ENCODE measurements around the gene PPP2R5D.
"Not testable (repeated sequence)": the region's sequence is repeated elsewhere in the genome, so short reads cannot be mapped to it uniquely, and the experiment has no call there.

PPP2R5D gene

DNA sequence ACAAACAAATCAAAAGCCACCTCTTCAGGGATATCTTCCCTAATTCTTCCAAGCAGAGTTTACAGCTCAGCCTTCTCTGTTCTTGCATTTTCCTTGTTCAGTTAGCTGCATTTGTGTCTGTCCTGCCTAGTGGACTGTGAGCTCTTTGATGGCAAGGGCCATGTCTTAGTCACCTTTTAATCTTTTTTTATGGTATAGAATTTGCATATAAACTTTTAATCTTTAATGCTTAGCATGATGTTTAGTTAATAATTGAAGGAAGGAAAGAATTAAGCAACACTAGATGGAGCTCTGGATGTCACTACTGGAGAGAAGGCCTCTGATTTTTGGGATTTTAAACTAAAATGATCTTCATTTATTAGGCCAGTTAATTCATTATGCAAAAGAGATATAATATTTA lies 12.1 kb downstream of the PPP2R5D start:
- DNase-seq, result no peak

DNA sequence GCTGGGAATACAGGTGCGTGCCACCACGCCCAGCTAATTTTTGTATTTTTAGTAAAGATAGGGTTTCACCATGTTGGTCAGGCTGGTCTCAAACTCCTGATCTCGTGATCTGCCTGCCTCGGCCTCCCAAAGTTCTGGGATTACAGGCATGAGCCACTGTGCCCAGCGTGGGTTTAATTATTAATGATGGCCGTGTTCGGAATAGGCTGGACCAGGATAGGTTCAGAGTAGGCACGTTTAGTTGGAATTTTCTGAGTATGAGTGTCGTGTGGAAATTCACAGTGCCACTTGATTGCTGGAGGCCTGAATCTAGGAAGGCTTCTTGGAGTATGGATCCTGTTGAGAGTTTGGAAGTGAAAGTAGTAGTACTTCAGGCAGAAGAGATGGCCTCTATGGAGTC lies 13.8 kb downstream of the PPP2R5D start:
- DNase-seq, result not testable (repeated sequence)

DNA sequence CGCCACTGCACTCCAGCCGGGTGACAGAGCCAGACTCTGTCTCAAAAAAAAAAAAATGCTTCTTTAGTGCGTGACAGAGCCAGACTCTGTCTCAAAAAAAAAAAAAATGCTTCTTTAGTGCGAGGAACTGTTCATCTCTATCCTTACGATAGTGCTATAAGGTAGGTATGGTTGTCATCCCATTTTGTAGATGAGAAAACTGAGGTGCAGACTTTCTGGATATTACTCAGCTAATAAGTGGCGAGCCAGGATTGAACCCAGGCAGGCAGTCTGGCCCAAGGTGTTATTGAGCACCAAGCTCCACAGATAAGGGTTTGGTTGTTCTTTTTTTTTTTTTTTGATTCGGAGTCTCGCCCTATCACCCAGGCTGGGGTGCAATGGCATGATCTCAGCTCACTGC lies 17.5 kb downstream of the PPP2R5D start:
- DNase-seq, result no peak

DNA sequence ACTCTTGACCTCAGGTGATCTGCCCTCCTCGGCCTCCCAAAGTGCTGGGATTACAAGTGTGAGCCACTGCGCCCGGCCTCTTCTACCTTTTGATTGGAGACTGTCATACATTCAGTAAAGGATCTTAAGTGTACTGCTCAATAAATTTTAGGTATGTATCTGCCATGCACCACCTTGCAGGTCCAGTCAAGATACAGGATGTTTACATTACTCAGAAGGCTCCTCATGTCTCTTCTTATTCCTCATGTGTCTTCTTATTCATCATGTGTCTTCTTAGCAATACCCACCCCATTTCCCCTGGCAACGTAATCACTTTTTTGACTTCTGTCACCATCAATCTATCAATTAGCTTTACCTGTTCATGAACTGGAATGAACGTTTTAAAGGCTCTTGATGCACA lies 21.5 kb downstream of the PPP2R5D start:
- DNase-seq, result no peak

DNA sequence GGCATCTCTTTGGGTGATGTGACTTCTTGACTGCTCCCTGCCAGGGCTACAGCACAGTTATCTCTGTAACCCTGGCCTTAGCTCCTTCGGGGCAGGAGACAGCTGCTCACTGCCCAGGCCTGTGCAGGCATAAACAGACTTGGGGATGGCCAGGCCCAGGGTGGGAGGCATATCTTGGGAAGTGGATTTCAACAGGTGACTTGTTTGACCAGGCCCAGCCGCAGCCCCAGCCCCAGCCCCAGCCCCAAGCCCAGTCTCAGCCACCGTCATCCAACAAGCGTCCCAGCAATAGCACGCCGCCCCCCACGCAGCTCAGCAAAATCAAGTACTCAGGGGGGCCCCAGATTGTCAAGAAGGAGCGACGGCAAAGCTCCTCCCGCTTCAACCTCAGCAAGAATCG lies 21.9 kb downstream of the PPP2R5D start:
- no peak for DNase-seq

DNA sequence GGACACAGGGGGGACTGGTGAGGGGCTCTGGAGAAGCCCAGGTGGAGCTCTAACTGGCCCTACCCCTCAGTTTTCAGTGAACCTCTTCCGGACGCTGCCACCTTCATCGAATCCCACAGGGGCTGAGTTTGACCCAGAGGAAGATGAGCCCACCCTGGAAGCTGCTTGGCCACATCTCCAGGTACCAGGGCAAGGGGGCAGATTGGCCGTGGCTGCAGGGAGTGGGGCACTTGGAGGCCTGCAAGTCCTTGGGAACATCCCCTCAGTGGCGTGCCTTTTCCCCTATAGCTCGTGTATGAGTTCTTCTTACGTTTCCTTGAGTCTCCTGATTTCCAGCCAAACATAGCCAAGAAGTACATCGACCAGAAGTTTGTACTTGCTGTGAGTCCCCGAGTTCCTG lies 22.8 kb downstream of the PPP2R5D start:
- DNase-seq, result no peak

DNA sequence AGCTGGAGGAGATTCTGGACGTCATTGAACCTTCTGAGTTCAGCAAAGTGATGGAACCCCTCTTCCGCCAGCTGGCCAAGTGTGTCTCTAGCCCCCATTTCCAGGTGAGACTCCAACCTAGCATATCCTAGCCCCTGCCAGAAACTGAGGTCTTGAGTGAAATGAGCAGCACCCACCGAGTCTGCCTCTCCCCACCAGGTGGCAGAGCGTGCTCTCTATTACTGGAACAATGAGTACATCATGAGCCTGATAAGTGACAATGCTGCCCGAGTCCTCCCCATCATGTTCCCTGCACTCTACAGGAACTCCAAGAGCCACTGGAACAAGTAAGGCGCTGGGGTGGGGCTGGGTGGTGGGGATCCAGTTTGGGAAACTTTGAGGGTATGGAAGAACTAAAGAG lies 24.8 kb downstream of the PPP2R5D start:
- DNase-seq, result peak; percentile 69 to 72

DNA sequence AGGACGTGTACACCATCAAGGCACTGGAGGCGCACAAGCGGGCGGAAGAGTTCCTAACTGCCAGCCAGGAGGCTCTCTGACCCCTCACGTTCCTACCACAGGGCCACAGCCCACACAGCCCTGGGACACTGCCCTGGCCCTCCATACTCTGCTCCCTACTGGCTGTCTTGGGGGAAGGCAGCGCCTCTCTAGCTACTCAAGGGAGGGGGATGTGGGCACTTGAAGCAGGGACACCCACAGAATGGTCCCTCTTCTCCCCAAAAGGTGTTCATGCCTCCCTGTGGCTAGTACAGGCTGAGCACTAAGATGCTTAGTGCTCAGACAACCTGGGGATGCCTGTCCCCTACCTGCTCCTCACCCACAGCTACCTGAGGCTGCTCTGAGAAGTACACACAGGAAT lies 26.8 kb downstream of the PPP2R5D start:
- DNase-seq, result no peak

DNA sequence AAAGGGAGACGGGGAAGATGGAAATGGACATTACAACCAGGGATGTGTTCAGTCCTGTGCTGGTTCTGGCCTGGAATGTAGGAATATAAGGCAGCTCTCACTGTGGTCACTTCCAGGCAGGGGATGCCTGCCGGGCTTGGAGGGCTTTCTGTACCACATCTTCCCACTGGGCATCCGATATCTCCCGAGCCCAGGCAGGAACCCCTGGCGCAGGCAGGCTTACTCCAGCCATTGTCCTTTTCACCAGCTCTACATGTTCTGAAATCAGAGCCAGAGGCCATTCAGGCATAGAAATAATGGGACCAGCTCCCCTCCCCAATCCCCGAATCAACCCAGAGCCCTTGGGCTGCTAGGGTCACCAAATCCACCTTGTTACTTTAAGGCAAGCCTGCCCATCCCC lies 28.0 kb downstream of the PPP2R5D start:
- no peak for DNase-seq

DNA sequence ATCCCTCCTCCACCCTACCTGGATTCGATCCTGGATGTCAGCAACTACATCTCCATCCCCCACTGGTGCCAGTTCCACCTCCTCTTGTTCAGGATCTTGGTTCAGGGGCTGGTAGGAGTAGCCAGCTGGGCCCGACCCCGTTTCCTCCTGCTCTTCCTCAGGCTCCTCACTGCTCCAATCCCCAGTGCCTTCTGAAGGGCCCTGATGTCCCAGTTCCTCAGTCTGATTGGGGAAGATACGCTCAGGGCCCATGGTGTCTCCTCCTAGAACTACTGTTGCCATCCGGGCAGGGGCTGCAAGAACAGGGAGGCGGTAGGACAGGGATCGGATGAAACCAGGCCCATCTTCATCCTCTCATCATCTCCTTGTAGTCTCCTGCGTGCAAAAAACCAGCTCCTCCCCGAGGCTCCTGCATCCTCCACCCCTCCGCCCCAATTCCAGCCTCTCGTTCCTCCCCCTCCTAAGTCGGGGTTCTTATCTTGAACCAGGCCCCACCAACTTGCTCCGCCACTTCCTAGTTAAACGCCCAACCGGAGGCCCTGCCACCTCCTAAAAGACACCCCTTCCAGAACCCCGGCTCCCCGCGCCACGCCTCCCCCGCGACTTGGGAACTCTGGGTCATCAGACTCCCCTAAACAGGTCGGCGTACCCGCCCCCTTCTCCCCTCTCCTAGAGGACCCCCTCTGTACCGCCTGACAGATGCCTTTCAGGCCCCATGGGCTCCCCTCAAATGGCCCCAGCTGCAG lies 28.9 kb downstream of the PPP2R5D start:
- no peak for DNase-seq

DNA sequence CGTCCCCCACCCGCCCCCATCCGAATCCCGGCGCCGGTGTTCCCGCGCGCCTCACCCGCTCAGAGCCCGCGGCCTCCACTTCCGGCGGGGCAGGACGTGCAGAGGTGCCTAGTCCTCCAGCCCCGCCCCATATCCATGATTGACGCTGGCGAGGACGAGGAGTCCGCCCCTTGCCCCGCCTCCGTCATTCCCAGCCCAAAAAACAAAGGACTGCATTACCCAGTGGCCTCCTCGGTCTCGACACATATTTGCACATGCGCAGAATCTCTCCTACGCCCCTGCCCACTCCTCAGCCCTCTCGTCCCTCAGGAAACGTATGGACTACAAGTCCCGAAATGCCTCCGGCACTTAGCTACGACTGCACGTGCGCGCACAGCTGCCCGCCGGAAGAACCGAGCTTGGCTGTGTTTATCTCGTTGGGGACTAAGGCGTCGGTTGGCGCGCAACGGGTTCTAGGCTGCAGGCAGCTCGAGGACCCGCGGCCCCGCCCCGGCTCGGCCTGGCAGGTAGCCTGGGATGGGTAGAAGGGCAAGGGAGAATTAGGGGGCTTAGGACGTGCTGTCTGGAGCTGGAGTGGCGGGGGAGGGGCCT lies 29.6 kb downstream of the PPP2R5D start, which contains the start of the genes KLHDC3 and MEA1:
Gene KLHDC3, plus strand, starts transcription at position 407 of the 591 bp plus-strand sequence. CDS start 2,944 bp downstream, outside the sequence.
Gene MEA1, minus strand, starts transcription at position 104 of the 591 bp plus-strand sequence. CDS start 133 bp downstream, outside the sequence.
- peak; percentile 100 for DNase-seq

DNA sequence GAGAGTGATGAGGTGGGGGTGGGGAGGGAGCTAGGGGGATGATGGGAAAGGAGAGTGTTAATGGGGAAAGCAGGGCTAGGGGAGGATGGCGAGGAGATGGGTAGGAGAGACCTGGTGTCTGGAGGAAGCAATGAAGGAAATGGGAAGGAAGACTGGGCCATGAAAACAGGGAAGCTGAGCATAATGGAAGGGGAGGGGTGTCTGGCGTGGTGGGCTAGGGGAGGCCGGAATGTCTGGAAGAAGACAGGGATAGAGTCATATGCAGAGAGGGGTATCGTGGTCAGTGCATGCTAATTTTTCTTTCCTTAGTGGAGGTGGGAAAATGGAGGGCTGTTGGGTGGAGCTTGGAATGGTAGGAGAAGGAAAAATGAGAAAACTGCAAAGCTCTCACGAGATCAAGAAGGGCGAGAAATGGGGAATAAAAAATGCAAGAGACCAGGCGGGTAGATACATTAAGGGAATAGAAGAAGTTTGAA lies 30.1 kb downstream of the PPP2R5D start:
- peak in 1 of 2 experiments; percentile 9 for DNase-seq

DNA sequence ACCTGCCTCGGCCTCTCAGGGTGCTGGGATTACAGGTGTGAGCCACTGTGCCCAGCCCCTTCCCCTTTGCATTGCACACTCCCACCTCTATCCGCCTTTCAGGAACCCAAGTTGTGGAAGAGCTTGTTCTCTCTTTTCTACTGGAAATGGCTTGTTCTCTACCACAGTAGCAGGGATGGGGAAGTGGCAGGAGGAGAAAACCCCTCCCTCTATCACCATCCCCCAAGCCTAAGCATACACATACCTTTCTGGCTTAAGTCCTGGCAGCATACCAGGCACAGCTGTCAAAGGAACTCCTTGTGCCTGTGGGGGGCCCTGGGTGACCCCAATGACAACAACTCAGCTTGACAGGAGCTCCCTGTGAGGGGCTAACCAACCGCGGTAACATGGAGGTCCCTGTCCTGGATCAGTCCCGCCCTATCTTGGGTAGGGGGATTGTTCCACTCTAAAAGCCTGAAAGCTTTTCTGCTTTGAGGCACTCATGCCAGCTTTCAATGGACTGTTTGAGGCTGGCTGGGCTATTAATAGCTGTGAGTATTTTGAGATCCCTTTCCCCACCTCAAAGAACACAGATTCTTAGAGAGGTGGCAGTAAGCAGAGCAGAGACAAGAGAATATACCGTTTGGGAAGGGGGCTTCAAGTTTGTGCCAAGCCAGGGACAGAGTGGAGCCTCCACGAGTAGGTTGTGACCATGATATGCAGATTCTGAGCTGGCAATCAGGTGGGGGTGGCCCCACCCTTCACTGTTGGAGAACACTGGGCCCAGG lies 32.0 kb downstream of the PPP2R5D start:
- no peak for DNase-seq

DNA sequence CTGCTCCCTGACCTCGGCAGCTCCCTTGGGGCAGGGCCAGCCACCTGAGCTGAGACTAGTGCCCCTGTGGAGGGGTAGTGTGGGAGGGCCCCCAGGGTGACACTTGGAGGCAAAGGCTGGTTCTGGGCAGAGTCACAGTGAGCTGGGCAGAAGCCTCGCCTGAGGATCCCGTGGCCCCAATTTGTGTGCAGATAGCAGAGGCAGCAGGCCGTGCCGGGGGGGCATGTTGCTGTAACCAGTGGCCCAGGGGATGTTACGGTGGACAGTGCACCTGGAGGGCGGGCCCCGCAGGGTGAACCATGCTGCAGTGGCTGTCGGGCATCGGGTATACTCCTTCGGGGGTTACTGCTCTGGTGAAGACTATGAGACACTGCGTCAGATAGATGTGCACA lies 32.6 kb downstream of the PPP2R5D start:
- DNase-seq, result no peak

DNA sequence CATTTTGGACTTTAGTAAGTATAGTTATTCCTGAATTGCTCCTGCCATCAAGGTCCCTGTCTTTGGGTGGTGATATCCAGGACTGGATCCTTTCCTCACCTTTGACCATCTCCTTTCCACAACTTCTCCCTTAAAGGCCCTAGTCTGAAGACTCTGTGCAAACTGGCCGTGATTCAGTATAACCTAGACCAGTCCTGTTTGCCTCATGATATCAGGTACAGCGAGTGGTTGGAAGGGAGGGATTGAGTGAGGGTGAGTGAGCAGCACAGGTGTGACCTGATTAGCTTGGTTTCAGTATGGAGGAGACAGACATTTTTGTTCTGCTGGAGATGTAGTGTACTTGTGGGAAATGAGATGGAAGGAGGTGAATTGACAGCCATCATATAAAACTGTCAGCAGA lies 34.8 kb downstream of the PPP2R5D start:
- no peak for DNase-seq

DNA sequence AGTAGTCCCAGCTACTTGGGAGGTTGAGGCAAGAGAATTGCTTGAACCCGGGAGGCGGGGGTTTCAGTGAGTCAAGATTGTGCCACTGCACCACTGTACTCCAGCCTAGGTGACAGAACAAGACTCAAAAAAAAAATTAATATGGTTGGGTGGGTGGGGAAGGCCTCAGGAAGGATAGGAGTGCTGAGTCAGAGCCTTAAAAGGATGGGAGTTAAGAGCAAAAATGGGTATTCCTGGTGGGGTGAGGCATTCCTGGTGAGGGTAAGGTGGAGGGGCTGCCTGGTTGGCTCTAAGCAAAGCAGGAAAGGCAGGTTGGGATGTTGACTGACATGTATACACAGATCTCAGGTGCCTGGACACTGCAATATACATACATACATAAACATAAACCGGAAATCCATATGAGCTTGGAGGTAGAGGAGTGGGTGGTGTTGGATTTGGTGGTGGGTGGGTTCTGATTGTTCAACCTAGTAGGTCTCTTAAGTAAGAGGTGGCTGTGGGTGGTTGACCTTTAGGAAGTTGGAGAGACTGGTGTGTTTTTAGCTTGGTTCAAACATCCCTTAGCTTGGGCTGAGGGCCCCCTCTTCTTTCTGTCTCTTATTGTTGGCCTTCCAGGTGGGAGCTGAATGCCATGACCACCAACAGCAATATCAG lies 35.8 kb downstream of the PPP2R5D start:
- DNase-seq, result no peak

DNA sequence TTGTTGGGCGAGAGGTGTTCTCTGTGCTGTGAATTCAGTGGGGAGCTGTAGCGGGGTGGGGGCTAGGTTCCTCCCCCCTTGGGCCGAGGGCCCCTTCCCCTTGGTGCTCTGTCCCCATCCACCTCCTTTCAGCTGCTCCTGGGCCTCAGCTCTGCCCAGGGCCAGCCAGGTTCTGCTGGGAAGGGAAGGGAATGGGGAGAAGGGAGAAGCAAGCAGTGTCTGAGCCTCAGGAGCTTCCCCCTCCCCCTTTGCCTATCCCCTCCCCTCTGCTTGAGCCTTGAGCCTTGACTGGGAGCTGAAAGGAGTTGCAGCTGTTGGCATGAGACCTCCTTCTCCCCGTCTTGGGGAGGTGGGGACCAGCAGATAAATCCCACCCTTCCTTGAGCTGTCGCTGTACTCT lies 36.5 kb downstream of the PPP2R5D start:
- DNase-seq, result no peak

DNA sequence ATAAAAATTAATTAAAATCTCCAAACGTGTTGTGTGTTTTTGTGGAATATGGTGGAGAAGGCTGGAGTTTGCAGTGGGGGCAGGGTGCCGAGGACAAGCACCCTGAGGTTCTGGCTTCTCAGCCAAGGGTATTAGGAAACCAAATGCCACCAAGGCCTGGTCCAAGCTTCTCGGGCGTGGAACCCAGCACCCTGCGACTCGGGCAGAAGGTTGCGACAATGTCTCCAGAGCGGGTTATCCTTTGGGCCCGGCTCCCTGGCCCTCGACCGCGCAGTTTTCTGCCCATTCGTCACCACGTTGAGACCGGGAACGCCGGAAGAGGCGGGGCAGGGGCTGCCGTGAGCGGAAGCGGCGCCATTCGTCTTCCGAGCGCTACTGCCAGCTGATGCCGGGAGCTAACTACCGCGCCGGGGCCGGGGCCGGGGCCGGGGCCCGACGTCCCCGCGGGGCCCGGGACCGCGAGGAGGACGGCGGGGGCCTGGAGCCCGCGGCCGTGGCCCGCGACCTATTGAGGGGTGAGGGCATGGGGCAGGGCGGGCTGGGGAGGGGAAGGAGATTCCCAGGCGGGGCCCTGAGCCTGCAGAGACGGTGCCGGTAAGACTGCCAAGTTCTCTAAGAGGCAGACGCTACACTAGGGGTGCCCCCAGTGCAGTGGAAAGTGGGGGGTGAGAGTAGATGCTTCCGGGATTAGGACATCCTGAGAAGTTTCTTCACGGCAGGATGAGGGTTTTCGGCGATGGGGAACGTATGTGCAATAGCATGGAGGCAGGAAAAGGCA lies 37.1 kb downstream of the PPP2R5D start, which contains the start of gene RRP36:
Gene RRP36, plus strand, starts transcription at position 354 of the 778 bp plus-strand sequence. Its CDS starts 32 bp downstream, at position 386.
- DNase-seq, result peak; percentile 84 to 87

DNA sequence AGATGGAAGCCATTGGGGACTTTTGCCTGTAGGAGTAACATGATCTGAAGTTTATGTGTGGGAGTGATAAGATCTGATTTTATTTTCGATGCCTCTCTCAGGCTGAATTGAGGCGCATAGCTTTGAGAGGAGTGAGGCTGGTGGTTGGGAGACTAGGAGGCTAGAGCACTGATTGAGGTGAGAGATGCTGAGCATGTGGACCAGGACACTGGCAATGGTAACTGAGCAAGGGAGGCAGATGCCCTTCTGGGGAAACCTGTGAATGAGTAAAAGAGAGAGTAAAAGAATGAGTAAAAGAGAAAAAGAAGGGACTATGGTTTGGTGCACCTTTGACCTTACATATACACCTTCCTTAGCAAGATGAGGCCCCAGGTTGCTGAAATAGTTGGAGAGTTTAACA lies 40.1 kb downstream of the PPP2R5D start:
- DNase-seq, result no peak

DNA sequence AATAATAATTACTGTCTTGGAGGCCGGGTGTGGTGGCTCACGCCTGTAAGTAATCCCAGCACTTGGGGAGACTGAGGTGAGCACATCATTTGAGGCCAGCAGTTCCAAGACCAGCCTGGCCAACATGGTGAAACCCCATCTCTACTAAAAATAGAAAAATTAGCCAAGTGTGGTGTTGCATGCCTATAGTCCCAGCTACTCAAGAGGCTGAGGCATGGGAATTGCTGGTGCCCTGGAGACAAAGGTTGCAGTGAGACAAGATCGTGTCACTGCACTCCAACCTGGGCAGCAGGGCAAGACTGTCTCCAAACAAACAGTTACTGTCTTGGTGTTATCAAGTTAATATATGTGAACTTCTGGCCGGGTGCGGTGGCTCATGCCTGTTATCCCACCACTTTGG lies 42.0 kb downstream of the PPP2R5D start:
- no peak for DNase-seq

DNA sequence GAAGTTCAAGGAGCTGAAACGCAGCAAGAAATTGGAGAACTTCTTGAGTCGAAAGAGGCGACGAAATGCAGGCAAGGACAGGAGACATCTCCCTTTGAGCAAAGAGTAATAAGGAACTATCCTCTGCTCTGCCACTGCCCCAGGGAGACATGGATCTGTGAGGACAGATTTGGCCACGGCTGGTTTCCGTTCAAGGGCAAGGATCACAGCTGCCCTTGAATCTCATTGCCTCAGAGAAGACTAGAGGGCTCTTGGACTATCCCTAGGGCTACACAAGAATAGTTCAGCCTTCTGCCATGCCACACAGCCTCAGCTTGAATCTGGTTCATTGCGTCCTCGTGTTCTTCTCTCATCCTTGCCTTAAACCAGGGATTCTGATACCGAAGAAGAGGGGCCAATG lies 44.8 kb downstream of the PPP2R5D start:
- no peak for DNase-seq

DNA sequence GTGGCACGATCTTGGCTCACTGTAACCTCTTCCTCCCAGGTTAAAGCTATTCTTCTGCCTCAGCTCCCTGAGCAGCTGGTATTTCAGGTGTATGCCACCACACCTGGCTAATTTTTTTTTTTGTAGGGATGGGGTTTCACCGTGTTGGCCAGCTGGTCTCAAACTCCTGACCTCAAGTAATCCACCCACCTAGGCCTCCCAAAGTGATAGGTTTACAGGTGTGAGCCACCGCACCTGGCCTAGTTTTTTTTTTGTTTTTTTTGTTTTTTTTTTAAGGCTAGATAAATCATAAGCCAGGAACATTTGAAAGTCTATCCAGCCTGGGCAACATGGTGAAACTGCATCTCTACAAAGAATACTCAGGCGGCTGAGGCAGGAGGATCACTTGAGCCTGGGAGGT lies 48.0 kb downstream of the PPP2R5D start:
- DNase-seq, result no peak

Data from SHP77 (cell line).